GM18873 (cell line): ENCODE measurements around the gene IFNLR1.

Source experiments
- ATAC-seq: cut with Tn5 transposase; IDR thresholded peaks from one replicate; pipeline ENCODE4 v1.9.1; 2021; ENCODE audit warnings: mild to moderate bottlenecking, moderate library complexity, moderate number of reproducible peaks; ENCODE audit not compliant: unreplicated experiment, low FRiP score

IFNLR1 gene

GRCh38 chr1:24206516-24207394, 19.7 kb upstream of the IFNLR1 start:
- ATAC-seq: no peak

- no peak for ATAC-seq
Measured at GRCh38 chr1:24206083-24206464, 19.0 kb upstream of the IFNLR1 start.

GRCh38 chr1:24205345-24206082, 18.4 kb upstream of the IFNLR1 start:
- no peak for ATAC-seq

DNA sequence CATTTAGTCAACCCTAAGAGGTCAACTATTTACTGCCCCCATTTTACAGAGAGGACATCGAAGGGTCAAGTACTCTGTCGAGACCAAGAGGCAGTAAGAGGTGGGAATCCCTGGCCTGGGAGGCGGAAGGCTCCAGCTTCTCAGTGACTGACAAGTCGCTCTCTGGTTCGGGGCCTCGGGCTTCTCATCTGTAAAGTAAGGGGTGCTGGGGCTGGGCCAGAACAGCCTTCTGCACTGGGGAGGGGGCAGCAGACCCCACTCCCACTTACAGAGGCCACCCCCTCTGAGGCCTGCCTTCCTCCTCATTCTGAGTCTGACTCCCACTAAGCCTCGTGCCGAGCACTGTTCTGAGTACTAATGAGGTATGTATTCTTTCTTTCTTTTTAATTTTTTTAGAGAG, 17.0 kb upstream of the IFNLR1 start:
- no peak for ATAC-seq

GRCh38 chr1:24203404-24203803, 16.3 kb upstream of the IFNLR1 start:
- ATAC-seq: peak; percentile 60

DNA sequence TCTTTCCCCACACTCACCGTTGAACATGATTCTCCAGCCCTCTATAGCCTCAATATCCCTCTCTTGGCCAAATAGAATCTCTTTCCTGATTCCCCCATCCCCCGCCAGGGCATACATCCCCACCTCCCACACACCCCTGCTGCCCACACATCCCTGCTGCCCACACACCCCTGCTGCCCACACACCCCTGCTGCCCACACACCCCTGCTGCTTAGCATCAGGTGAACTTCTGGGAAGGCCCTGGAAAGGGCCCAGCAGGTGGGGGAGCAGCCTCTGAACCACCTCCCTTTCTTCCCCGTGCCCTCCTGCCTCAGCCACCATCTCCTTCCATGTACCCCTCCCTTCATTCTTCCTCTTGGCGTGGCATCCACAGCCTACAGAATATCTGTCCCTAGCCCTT, 15.9 kb upstream of the IFNLR1 start:
- ATAC-seq: peak; percentile 5

- no peak for ATAC-seq
Measured at GRCh38 chr1:24202556-24202955, 15.5 kb upstream of the IFNLR1 start.

DNA sequence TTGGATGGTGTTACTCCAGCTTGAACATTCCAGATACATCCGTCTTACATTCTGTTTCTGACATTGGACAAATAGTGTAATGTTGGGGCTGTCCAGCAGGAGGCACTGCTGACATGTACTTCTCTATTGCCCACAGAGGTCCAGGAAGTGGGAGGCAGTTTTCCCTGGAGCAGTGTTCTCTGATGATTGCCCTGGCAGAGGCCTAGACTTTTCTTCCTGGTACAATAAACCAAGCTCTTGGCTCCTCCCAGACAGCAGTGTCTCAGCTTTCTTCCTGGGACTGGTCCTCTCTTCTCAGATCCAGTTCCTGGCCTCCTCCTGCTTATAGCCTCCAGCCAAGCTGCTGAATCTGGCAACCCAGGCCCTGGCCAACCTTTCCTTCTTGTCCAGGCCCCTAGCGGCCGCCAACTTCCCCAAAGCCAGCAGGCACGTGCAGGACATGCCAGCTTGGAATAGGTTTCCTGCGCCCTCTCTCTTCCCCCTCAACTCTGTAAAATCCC, 14.9 kb upstream of the IFNLR1 start:
- ATAC-seq: no peak

GRCh38 chr1:24199291-24199900, 12.3 kb upstream of the IFNLR1 start:
- no peak for ATAC-seq

GRCh38 chr1:24198766-24199165, 11.7 kb upstream of the IFNLR1 start:
- no peak for ATAC-seq

GRCh38 chr1:24195874-24196273, 8.8 kb upstream of the IFNLR1 start:
- ATAC-seq: no peak

DNA sequence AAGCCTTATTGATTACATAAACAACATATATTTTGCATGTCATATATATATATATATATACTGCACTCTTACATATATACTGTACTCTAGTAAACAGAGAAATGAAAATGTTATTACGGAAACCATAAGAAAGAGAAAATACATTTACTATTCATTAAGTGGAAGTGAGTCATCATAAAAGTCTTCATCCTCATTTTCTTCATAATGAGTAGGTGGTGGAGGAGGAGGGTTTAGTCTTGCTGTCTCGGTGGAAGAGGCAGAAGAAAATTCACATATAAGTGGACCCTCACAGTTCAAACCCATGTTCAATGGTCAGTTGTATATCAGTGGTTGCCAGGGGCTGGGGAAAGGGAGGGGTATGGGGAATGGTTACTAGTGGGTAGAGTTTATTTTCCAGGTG, 8.0 kb upstream of the IFNLR1 start:
- ATAC-seq: no peak

DNA sequence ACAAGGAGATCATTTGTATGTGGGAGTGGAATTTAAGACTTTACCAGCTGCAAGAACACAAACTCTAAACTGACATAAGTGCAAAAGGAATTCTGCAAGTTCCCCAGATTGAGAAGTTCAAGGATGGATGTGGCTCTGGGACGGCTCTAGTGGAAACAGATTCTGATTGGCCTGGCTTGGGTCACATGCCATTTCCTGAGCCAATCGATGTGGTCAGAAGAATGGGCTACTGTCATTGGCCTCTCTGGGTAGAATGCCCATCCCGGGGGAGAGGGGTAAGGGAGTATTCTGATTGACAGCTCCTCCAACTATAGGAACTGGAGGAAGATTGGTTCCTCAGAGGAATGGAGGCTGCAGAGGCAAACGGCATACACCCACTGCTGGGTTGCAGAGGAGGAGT, 6.0 kb upstream of the IFNLR1 start:
- no peak for ATAC-seq

- ATAC-seq: no peak
Measured at GRCh38 chr1:24191860-24192259, 4.8 kb upstream of the IFNLR1 start.

DNA sequence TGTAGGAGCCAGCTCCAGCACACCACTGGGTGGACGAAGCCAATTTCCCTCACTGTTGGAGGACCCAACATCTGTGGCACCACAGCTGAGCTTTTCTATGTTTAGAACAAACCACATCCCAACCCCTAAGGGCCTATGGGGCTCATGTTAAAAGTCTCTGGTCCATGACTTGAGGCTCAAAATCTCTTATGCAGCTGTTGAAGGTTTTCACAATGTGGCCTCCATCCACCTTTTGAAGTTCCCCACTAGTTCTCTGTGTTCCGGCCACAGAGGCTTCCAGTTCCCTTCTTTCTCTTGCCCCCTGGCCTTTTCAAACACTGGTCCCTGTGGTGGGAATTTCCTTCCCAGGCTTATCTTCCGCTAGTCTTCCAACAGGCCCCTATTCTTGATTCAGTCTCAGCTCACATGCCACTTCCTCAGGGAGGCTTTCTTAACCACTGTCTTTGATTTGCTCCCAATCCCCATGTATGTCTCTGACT, 3.9 kb upstream of the IFNLR1 start:
- ATAC-seq: peak; percentile 39

DNA sequence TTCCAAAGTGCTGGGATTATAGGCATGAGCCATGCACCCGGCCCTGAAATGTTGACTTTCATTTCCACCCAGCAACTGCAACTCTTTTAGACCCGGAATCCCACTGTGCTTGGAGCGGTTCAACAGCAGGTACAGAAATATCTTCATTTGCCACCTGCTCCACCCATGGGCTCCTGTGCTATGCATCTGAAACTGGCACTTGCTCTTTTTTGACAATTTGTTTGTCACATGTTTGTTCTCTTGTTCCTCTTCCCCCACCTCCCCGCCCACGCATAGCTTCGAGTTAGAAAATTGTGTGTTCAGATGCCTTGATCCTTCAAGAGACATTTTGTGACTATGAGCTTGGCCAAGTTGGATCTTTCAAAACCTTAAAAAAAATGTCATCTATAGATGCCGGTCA, 2.4 kb upstream of the IFNLR1 start:
- ATAC-seq: no peak

- ATAC-seq: no peak
Measured at GRCh38 chr1:24186711-24186992, 437 bp downstream of the IFNLR1 start.

- ATAC-seq: no peak
Measured at GRCh38 chr1:24186031-24186710, 918 bp downstream of the IFNLR1 start.

- ATAC-seq: no peak
Measured at GRCh38 chr1:24185076-24185475, 2.0 kb downstream of the IFNLR1 start.

DNA sequence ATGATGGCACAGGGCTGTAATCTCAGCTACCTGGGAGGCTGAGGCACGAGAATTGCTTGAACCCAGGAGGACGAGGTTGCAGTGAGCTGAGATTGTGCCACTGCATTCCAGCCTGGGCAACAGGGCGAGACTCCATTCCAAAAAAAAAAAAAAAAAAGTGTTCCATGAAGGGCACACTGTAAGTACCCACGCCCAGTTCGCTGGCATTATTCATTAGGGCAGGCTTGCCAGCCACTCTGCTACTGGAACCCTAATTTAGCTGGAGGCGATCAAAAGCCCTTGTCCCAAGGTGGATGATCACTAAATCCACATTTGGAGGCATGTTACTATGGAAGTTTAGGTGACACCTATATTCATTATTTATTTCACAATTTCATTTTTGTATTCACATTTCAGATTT, 5.0 kb downstream of the IFNLR1 start:
- no peak for ATAC-seq

GRCh38 chr1:24181619-24182018, 5.5 kb downstream of the IFNLR1 start:
- no peak for ATAC-seq
